NCI-H2029 (cell line): Measurements from ENCODE around the gene GALNT11.
"Not testable (repeated sequence)": the region's sequence is repeated elsewhere in the genome, so short reads cannot be mapped to it uniquely, and the experiment has no call there.

Source experiments
- DNase-seq: peaks from one replicate; lab custom pipeline; 2025; lab: John Stamatoyannopoulos, UW

Gene GALNT11

GRCh38 chr7:152025077-152025936 is at the start of gene GALNT11:
Gene GALNT11, plus strand, starts transcription at chr7:152025674. Its CDS starts 68,554 bp downstream, at chr7:152094228.
- DNase-seq: peak; percentile 73

DNA sequence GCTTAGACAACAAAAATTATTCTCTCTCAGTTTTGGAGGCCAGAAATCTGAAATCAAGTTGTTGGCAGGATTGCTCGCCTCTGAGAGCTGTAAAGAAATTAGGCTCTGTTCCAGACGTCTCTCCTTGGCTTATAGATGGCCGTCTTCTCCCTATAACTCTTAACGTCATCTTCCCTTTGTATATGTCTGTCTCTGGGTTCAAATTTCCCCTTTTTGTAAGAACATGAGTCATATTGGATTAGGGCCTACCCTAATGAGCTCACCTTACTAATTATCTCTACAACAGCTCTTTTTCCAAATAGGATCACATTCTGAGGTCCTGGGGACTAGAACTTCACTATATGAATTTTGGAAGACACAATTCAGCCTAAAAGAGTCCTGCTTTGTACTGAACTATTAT is 46.9 kb upstream of the GALNT11 start:
- DNase-seq: no peak

- no peak for DNase-seq
Observed at GRCh38 chr7:151981223-151981622, 44.3 kb upstream of the GALNT11 start.

- DNase-seq: no peak
Observed at GRCh38 chr7:151982806-151983205, 42.7 kb upstream of the GALNT11 start.

GRCh38 chr7:151984612-151985011 is 40.9 kb upstream of the GALNT11 start:
- DNase-seq: no peak

GRCh38 chr7:151987748-151988529 is 37.5 kb upstream of the GALNT11 start:
- no peak for DNase-seq

DNA sequence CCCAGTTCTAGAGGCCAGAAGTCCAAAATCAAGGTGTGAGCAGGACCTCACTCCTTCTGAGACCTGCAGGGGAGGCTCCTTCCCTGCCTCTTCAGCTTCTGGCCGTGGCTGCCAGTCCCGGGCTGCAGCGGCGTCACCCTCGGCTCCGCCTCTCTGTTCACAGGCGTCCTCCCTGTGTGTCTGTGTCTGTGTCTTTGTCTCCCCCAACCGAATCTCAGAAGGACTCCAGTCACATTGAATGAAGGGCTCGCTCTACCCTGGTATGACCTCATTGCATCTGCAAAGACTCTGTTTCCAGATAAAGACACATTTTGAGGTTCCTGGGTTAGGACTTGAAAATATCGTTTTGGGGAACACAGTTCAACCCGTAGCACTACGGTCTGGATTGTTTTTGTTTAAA is 33.1 kb upstream of the GALNT11 start:
- DNase-seq: peak; percentile 44

GRCh38 chr7:151993977-151994676 is 31.3 kb upstream of the GALNT11 start:
- no peak for DNase-seq

GRCh38 chr7:151999424-152000090 is 25.9 kb upstream of the GALNT11 start:
- DNase-seq: no peak

DNA sequence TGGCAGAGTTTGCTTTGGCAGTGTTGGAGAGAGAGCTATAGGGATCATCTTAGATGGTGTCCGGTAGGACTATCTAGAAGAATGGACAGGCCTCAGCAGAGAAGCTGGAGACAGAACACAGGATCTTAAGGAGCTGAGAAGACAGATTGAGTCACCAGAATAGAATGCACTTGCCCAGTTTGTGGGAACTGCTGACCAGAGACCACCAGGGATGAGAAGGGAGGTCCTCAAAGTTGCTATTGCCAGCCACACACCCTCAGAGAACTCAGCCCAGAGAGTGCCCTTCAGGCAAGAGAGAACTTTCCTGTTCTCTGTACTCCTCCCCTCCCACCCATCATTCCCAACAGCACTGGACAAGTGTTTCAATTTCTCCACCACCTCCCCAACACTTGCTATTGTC is 25.3 kb upstream of the GALNT11 start:
- no peak for DNase-seq

DNA sequence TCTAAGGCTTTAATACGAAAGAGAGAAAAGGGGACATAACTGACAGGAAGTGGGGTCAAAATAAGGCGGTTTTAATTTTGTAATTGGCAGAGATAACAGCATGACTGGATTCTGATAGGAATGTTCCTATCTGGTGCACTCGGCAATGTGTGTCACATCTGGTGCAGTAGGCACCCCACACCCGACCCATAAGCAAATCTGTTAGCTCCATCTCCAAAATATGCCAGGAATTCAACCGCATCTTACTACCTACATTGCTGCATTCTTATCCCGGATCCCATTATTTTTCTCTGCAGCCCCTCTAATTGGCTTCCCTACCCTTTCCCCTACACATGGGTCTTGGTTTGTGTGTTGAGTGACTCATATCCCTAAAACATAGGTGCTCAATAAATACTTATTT is 19.1 kb upstream of the GALNT11 start:
- DNase-seq: no peak

DNA sequence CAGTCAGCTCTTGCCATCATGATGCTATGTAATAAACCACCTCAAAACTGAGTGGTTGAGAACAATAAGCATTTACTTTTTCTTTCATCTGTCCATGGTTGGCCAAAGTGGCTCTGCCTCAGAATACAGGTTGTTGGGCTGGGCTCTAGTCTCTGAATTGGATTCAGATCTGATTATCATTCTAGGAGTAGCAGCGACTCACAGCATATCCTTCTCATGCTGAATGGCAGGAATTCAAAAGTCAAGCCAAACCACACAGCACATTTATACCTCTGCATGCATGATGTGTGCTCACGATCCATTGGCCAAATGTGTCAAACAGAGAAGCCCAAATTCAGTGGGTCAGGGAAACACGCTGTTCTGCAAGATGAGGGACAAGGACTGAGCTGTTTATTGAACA is 13.6 kb upstream of the GALNT11 start:
- DNase-seq: no peak

- DNase-seq: no peak
Observed at GRCh38 chr7:152013230-152013629, 12.2 kb upstream of the GALNT11 start.

DNA sequence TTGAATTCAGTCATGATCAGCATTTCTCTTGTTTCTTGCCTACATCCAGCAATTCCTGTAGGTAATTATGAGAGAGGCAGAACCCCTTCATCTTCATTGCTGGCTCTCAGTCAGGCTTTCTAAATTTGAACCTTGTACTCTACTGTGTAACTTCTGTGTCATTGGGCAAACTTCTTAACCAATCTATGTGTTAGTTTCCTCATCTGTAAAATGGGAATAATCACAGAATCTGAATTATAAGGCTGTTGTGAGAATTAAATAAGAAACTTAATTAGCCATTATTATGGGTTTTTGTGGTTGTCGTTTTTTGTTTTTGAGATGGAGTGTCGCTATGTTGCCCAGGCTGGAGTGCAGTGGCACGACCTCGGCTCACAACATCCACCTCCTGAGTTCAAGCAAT is 11.5 kb upstream of the GALNT11 start:
- no peak for DNase-seq

GRCh38 chr7:152014722-152015121 is 10.8 kb upstream of the GALNT11 start:
- no peak for DNase-seq

DNA sequence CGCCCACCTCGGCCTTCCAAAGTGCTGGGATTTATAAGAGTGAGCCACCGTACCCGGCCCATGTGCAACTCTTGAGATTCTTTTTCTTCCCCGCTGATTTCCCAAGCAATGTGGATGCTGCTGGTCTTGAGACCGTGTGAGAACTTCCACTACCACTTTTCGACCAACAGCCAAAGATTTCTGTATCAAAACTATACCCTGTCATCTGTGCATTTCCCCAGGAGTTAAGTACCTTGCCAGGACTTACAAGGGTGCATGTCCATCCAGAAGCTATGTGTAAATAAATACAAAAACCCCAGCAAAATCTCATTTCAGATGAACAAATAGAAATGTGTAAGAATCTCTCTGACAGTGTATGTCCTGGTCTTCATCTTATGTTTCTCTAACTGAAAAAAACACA is 9.9 kb upstream of the GALNT11 start:
- DNase-seq: no peak

- no peak for DNase-seq
Observed at GRCh38 chr7:152016947-152017346, 8.5 kb upstream of the GALNT11 start.

DNA sequence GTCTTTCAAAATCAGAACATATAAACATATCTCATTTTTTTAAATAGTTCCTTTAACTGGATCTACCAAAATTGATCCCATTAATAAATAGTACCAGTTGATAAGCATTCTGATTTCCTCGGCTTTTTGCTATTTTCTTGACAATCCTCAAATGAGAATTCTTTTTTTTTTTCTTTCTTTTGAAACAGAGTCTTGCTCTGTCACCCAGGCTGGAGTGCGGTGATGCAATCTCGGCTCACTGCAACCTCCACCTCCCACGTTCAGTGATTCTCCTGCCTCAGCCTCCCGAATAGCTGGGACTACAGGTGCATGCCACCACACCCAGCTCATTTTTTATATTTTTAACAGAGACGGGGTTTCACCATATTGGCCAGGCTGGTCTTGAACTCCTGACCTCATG is 7.8 kb upstream of the GALNT11 start:
- DNase-seq: not testable (repeated sequence)

- not testable (repeated sequence) for DNase-seq
Observed at GRCh38 chr7:152021740-152022139, 3.7 kb upstream of the GALNT11 start.

DNA sequence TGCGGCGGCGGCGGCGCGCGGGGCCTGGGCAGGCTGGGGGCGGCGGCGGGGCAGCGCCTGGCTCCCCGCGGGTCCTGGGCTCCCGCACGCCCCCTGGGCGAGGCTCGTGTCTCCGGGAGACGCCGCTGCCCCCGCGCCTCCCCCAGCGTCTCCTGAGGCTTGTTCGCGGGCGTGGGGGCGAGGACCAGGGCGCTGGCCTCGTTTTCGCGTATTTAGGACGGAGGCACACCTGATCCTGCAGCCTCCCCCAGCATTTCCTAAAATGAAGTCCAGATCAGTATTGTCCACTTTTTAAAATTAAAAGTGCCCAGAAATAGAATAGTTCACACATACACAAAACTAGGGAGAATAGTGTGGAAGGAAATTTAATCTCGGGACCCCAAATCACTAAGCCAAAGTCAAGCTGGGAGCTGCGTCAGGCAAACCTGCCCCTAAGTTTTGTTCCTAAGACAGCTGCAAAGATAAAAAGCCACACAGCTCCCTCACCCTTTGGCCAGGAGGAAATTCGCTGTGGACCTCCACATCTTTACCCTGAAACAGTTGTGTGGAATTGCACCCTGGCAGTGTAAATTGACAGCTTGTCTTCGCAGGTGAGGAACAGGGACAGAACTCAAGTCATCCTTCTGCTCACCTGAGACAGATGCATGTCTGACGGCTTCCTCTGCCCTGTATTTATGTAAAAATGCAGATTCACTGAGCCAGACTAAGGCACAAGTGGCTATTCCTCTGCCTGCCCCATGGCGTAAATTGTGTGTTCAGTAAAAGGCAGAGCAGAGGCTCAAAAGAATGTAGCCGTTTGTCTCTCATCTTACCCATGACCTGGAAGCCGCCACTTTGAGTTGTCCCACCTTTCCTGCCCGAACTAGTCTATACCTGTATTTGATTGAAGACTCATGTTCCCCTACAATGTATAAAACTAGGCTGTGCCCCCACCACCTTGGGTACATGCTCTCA is 740 bp downstream of the GALNT11 start:
- DNase-seq: no peak
